ENCODE data around the gene UPF1.
"Not testable (repeated sequence)": the region's sequence is repeated elsewhere in the genome, so short reads cannot be mapped to it uniquely, and the experiment has no call there.

Gene UPF1

GRCh38 chr19:18898607-18899408 lies 67.0 kb downstream of the UPF1 start:
- peak; percentile 62 for DNase-seq (ENCODE audit: low spot score)

- DNase-seq (ENCODE audit: low spot score), result peak; percentile 39
Observed at GRCh38 chr19:18899624-18900560, 68.1 kb downstream of the UPF1 start.

DNA sequence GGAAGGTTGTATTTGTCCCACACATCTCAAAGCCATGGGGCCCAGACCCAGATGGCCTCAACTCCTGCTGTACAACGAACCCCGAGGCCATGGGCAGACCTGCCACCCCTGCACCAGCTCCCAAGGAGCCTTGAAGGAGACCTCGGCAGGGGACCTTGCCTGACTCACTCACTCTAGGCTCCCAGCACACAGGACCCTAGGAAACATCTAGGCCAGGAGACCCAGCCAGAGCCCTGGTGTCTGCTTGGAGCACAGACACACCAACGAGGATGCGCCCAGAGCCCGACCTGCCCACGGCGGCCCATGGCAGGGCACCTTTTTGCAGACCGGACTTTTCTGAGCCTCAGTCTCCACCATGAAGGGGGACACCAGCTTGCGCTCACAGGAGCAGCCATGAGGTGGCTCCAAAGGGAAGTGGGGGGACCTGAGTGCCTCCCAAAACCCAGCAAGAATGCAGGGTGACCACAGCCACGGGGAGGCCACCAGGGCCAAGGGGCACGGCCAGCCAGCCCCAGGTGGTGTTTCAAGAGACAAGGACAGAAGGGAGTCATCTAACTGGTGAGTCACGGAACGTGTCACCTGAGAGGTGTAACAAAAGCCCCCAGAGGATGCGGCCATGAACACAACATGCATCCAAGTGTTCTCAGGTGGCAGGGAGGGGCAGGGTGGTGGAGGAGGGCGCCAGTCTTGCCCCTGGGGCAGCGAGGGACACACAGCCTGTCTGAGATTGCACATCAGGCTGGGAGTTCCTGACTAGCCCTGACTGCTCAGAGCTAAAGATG lies 69.1 kb downstream of the UPF1 start:
- no peak for DNase-seq (ENCODE audit: low spot score)

GRCh38 chr19:18901491-18901890 lies 69.7 kb downstream of the UPF1 start:
- no peak for DNase-seq (ENCODE audit: low spot score)

DNA sequence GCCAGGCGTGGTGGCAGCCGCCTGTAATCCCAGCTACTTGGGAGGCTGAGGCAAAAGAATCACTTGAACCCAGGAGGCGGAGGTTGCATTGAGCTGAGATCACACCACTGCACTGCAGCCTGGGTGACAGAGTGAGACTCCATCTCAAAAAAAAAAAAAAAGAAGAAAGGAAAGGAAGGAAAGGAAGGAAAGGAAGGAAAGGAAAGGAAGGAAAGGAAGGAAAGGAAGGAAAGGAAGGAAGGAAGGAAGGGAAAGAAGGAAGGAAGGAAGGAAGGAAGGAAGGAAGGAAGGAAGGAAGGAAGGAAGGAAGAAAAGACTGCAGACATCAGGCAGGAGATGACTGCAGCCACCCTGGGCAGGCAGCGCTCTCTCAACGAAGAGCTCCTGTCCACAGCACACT lies 70.8 kb downstream of the UPF1 start:
- not testable (repeated sequence) for DNase-seq (ENCODE audit: low spot score)

DNA sequence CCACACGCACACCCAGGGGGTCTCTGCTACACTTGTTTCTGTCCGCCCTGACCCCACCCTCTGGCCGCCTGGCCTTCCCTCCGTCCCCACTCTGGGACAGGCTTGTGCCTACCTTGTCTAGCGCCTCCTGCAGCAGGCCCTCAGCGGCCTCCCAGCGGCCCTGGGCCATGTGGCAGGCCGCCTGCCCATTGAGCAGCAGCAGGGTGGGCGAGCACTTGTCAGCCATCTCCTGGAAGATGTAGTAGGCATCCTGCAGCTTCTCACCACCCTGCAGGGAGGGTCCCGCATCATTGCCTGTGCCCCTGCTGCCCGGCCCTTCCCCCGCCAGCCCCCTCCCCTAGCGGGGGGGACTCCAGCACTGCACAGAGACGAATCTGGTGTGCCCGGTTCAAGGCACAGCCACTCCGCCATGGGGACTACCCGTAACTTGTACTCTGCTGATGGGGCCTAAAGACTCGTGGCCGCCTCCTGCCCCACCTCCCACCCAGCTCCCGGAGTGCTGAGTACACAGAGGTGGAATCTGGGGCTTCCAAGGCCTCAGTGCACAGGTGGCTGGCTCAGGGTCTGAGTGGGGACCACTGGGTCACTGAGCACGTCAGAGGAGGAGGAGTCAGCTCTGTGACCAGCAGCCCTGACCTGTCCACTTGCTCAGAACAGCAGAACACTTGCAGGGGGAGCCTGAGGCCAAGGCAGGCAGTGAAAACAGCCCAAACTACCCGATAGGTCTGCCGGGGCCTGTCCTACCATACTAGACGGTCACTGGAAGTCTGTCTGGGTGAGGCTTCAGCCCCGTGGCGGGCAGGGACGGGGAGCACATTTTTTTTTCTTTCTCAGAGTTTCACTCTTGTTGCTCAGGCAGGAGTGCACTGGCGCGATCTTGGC lies 71.6 kb downstream of the UPF1 start:
- DNase-seq (ENCODE audit: low spot score), result no peak

DNA sequence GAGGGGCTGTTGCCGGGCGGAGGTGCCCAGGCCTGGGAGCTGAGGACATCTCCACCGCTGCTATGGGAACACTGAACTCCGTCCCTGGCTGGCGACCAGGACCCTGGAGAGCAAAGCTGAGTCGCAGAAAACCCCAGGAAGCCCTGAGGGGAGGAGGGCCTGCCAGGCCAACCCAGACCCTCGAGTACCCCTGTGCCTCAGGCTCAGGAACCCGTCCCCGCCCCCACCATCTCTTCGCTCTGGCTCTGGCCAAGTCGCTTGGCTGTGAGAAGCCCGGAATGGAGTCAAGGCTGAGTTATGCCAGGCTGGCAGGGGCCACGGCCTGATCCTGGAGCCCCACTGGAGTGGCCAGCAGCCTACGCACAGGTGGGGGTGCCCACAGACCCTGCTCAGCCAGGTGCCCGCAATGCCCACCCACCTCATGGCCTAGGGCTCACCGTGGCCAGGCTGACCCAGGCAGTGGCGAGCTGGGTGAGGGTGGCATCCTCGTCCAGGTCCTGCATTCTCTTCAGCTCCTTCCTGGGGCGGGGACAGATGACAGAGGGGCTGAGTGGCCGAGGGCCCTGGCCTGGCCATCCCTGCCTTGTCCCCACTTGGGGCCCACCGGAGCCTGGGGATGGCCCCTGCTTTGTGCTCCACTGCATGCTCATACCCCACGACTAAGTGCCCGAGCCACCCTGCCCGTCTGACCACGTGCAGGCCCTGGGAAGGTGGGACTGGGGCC lies 72.7 kb downstream of the UPF1 start:
- no peak for DNase-seq (ENCODE audit: low spot score)

- DNase-seq (ENCODE audit: low spot score), result no peak
Observed at GRCh38 chr19:18905058-18905456, 73.3 kb downstream of the UPF1 start.

DNA sequence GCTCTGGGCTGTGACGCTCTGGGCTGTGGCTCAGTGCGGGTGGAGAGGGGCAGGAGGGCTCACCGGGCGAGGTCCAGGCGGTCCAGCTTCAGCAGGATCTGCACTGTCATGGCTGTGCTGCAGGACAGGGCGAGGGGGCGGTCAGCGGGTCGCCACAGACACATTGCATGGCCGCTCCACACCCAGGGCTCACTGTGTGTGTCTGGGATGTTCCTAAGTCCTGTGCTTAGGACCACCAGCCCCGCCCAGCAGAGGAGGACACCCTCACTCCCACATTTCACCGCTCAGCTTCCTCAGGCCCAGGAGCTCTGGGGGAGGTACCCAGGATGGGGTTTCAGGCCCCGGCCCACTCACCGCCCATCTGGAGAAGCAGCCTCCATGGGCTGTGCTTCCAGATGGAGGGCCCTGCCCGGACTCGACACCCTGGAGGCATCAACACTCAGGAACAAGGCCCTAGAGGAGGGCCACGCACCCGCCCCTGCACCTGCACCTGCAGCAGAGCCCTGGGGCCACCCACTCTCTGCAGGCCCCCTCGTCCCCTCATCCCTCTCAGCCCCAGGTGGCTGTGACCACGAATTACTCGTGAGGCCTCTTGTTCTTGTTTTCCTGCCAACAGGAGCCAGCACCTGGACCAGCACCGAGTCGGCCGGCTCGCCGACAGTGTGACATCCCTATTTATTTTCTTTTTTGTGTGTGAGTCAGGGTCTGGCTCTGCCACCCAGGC lies 73.9 kb downstream of the UPF1 start:
- DNase-seq (ENCODE audit: low spot score), result no peak

DNA sequence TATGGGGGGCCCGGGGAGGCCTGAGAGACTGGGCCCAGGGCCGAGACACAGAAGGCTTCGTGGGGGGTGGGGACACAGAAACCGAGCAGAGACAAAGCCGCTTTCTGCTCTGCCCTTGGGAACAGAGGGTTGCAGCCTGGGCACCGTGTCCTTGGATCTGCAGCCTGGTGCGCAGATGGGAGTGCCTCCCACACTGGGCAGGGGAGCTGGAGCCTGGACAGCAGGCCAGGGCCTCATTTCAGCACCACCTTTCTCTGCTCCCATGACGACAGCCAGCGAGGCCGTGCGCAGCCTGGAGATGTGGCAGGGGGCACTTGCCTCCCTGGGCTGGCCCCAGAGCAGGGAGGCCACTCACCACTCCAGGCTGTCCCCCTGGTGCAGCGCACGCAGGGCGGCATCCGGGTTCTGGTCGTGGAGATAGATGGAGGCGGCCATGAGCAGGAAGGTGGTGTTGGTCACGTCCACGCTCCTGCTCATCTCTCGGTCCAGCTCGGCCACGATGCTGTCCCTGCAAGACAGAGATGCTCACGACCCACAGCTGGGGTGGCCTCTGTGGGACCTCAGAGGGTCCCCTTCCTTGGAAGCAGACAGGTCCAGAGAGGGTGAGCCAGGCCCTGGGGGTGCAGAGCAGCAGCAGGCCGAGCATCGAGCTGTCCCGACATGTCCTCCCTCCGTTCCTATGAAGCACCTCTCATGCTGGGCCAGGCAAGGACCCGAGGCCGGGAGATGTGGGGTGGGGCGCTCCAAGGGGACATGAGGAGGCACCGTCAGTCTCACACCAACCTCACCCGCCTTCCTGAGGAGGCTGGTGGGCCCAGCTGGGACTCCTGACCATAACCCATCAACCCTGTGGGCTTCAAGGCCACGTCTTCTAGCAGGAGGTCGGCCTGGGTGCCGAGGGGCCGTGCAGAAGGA lies 75.1 kb downstream of the UPF1 start:
- DNase-seq (ENCODE audit: low spot score), result no peak

GRCh38 chr19:18908917-18909619 lies 77.3 kb downstream of the UPF1 start:
- DNase-seq (ENCODE audit: low spot score), result no peak

GRCh38 chr19:18910010-18910409 lies 78.3 kb downstream of the UPF1 start:
- DNase-seq (ENCODE audit: low spot score), result no peak

GRCh38 chr19:18910801-18911436 lies 79.2 kb downstream of the UPF1 start:
- no peak for DNase-seq (ENCODE audit: low spot score)

DNA sequence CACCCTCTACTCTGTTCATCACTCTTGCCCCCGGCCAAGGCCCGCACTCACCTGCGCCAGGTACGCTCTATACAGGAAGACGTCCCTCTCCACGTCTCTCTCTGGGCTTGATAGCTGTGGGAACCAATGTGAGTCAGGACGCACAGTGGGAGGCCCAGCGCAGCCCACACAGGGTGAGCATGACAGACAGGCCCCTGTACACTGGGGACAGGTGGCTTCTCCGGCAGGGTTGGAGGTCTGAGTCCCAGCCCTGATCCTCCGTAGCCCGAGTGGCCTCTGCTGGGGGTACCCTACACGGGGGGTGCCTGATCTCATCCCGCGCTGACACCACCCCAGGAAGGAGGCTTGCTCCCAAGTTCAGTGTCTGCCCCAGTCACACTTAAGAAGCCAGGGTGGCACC lies 81.2 kb downstream of the UPF1 start:
- no peak for DNase-seq (ENCODE audit: low spot score)

DNA sequence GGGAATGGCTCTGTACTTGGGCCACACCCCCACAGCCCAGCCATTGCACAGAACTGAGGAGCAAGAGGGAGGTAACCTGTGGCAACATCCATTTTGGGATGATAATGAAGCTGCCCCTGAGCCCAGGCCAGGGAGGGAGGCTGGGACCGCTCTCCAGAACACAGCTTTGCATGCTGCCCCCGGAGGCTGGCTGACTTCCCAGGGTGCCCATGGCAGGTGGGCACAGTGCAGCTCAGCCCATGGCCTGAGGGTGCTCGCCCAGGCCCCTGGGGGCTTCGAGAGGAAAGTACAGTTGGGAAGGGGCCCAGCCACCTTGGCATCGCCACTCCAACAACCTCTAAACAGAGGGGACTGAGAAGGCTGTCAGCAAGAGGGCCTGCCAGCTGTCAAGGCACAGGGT lies 81.7 kb downstream of the UPF1 start:
- no peak for DNase-seq (ENCODE audit: low spot score)

- DNase-seq (ENCODE audit: low spot score), result no peak
Observed at GRCh38 chr19:18915639-18916038, 83.9 kb downstream of the UPF1 start.

GRCh38 chr19:18917593-18917992 lies 85.8 kb downstream of the UPF1 start:
- not testable (repeated sequence) for DNase-seq (ENCODE audit: low spot score)

Data from ecto neural progenitor cell (in vitro differentiated cells).